GM18519 (cell line): ENCODE data around the gene WASL.
"Not testable (repeated sequence)": the region's sequence is repeated elsewhere in the genome, so short reads cannot be mapped to it uniquely, and the experiment has no call there.

ENCODE experiments used
- ATAC-seq: cut with Tn5 transposase; IDR thresholded peaks from one replicate; pipeline ENCODE4 v1.9.1; 2021; ENCODE audit warnings: mild to moderate bottlenecking, moderate library complexity; ENCODE audit not compliant: unreplicated experiment, low FRiP score

The WASL gene

DNA sequence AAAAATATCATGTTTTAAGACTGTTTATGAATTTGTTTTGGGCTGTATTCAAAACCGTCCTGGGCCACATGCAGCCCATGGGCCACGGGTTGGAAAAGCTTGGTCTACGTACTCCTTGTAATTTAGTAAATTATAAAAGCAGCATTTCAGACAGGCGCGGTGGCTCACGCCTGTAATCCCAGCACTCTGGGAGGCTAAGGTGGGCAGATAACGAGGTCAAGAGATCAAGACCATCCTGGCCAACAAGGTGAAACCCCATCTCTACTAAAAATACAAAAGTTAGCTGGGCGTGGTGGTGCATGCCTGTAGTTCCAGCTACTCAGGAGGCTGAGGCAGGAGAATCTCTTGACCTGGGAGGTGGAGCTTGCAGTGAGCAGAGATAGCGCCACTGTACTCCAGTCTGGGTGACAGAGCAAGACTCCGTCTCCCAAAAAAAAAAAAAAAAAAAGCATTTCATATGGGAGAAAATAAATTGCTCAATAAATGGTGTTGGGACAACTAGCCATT lies 11.6 kb downstream of the WASL start:
- ATAC-seq = not testable (repeated sequence)

DNA sequence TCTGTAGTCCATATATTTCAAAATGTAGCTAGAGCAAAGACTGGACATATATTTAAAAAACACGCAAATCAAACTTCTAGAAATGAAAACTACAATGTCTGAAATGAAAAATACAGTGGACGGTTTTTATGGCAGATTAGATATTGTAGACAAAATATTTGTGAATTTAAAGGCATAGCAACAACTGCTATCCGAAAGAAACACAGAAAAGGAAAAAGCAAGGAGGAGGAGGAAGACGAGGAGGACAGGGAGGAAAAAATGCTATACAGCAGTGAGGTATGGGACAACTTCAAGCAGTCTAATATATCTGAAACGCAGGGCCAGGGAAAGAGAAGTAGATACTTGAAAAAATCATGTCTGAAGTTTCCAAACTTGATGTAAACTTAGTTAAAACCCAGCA lies 13.3 kb downstream of the WASL start:
- no peak for ATAC-seq

DNA sequence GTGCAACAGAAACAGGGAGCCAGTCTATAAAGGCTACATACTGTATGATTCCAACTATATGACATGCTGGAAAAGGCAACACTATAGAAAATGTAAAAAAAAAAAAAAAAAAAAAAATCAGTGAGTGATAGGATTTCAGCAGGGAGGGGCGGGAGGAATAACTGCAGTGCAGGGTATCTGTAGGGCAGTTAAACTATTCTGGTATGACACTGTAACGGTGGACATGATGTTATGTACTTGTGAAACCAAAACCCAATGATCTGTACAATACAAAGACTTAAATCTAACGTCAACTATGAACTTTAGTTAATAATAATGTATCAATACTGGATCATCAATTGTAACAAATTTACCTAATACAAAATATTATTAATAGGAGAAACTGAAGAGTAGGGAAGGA lies 14.3 kb downstream of the WASL start:
- no peak for ATAC-seq

DNA sequence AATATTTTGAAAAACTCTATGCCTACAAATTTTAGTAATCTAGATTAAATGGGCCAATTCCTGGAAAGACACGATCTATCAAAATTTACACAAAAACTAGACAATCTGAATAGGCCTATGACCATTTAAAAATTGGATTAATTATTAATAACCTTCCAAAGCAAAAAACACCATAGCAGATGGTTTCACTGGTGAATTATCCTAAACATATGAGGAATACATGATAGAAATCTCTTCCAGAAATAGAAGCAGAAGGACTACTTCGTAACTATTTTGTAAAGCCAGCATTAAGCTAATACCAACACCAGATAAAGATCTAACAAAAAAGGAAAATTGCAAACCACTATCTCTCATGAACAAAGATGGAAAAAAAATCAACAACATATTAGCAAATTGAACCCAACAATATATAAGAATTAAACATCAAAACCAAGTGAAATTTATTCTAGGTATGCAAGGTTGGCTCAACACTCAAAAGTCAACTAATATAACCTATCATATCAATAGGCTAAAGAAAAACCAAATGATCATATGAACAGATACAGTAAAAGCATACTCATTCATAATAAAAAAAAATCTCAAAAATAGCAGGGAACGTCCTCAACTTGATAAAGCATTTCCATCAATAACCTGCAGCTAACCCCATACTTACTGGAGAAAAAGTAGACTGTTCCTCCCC lies 16.3 kb downstream of the WASL start:
- ATAC-seq = no peak

DNA sequence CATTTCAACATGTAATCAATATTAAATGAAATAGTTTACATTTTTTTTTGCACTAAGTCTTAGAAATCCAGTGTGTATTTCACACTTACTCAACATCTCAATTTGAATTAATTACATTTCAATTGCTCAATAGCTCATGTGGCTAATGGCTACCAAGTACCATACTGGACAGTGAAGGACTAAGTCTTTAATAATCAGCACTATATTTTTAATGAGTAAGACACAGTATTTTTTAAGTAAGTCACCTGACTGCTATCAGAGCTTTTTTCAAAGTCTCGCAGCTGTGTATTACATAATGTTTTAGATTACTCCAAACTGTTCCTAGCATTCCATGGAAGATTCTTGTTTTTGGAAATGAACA lies 19.6 kb downstream of the WASL start:
- no peak for ATAC-seq

DNA sequence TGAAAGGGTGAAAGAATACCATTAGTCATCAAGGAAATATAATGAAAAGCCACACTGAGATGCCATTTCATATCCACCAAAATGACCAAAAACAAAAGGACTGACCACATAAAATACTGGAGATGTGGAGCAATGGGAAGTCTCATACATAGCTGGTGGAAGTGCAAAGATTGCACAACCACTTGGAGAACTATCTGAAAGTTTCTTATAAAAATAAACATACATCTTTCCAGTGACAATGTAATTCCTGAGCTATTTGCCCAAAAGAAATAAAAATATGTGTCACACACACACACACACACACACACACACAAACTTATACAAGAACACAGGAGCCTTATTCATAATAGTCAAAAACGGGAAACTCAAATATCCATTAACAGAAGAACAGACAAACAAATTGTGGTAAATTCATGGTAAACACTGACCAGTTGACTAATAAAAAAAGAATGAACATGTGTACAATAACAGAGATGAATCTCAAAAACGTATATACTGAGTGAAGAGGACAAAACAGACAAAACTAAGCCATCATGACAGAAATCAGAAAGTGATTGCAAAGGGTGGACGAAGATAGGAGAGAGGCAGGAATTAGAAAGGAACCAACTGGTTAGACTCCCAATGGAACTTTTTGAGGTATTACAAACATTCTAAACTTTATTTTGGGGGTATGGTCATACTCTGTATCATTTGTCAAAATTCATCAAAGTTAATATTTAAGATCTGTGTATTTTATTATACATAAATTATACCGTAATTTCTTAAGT lies 21.5 kb downstream of the WASL start:
- ATAC-seq = no peak

DNA sequence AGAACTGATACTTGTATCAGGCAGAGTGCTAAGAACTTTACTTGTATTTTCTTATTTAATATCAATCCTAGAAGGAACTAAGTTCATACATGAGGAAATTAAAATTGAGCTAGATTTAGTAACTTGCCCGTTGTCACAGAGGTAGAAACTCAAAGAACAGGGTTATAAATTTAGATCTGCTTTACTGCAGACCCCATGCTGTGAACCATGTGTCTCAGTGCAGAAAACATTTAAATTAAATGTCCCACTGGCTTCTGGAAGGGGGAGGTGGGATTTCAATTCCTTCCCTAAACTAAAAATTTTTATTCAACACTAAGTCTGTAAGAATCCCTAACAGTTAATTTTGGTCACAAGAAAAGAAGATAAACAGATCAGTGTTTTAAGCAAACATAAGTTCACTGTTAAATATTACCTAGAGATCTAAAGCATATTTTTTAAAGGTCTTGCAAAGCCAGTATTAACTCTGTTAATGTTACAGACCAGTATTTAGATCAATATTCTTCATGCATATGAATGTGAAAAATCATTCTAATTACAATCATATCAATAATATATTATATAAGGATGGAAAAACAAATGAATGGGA lies 23.1 kb downstream of the WASL start:
- ATAC-seq = no peak

DNA sequence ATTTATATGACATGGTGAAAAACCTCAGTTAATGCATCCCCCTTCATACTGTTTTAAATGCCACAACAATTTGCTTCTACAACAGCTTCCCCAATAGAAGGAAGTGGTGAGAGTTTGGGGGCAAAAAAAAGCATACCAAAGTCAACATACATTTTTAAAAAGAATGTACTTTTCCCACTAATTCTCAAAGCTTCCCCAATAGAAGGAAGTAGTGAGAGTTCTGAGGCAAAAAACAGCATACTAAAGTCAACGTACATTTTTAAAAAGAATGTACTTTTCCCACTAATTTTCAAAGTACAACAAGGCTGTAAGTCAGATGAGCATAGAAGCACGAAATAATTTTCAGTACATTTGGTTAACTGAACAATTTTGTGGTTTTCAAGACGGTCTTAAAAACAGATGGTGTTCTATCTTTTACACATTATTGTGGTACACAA lies 24.0 kb downstream of the WASL start:
- no peak for ATAC-seq

DNA sequence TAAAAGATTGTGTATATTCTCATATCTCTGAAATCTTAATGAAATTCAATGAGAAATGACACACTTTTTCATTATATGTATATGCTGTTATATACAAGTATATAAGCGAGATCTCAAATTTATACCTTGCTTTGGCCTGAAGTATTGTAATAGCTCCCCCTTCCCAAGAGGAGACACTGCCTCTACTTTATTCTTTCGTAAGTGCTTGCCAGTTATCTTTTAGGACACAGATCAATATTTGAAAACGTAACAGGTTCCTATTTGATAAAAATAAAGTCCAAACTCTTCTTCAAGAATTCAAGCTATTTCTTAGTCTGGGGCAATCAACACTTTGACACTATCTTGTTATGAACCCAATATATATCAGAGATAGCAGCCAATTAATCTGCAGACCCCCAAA lies 24.9 kb downstream of the WASL start:
- no peak for ATAC-seq

DNA sequence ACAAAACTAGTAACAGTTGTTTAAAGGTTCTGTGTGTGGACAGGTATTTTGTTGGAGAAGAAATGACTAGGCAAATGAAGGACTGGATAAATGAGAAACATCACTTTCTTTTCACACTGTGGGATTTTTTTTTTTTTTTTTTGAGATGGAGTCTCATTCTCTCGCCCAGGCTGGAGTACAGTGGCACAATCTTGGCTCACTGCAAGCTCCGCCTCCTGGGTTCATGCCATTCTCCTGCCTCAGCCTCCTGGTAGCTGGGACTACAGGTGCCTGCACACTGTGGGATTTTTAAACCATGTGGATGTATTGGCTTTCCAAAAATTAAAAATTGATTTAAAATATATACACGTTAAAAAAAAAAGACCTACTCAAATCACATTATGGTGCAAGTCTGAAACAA lies 28.3 kb downstream of the WASL start:
- not testable (repeated sequence) for ATAC-seq

DNA sequence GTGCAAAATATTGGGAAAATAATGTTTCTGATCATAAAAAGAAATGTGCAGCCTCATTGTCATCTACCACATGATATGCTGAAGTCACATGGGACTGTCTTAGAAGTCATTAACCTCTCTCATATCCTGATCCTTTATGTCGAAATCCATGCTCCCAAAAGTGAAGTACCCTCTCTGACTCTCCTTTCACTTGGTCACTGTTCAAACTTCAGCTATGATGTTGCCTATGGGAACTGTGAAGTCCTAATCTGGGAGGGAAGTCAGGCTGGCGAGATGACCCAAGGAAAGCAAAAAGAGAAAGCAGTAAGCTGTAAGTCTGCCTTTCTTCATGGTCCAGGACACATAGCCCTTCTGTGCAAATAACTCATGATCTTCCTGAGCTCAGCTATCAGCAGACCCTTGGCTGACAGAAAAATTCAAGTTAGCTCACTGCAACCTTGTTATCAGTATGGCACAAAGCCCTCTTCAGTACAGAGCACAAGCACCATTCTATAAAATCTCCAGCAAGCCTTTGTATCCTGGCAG lies 29.5 kb downstream of the WASL start:
- ATAC-seq = no peak

DNA sequence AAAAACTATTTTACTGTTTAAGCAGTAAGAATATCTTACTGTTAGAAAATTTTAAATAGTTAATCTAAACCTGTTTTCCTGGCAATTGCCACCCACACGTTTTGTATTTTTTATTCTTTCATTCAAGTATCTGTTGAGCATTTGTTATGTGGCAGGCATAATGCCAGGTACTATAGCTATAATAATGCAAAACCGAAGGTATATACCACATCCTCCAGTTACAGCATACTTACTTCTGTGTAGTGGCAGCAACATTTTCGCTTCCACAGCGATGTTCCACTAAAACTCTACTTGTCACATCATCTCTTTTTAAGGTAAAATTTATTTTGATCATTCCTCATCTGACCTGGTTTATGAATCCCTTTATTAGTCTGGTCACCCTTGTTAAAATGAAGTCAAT lies 30.0 kb downstream of the WASL start:
- ATAC-seq = no peak

DNA sequence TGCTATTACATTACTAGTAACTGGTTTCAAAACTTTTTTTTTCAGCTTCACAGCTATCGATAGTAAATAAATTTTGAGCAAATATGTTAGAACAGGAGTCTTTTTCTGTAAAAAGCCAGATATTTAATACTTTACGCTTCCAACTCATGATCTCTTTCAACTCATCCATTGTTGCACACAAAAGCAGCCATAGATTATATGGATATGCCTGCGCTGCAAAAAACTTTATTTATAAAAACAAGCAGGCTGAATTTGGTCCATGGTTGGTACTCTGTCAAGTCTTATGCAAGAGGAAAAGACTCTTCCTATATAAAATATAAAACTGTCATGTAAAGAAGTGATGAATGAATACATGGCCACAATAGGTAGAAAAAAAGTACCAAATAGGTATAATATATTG lies 31.1 kb downstream of the WASL start:
- ATAC-seq = no peak

DNA sequence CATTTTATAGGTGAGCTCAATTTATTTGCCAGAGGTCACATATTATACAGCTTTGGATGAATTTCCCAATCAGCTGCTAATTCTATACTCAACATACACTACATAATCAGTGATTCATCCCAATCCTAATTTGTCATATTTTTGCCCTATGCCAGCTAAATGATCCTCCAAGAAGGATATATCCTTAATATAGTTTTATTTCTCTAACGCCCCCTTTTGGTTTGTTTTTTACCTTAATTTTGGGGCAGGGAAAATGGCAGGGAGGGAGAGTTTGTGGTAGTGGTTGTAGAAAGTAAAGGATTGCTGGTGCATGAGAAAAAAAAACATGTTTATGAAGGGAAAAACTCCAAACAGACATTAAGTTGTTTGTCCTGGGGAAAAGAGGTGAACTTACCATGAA lies 31.9 kb downstream of the WASL start:
- ATAC-seq = no peak

DNA sequence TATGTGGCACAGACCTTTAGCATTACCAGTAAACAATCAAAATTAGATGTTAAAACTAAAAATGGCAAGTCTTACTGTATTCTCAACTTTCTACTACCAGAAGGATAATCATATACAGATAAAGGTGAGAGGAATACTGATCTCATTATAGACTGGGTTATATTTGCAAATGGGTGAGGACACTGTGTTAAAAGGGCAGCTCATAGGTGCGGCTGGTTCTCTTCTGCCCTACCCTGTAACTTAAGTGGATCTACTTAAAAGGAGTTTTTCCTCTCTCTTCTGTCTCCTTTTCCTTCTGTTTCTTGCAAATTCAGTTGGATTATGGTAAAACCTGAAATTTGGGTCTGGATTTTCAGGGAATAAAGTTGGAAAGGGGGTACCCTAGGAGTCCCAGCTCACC lies 33.0 kb downstream of the WASL start:
- no peak for ATAC-seq

DNA sequence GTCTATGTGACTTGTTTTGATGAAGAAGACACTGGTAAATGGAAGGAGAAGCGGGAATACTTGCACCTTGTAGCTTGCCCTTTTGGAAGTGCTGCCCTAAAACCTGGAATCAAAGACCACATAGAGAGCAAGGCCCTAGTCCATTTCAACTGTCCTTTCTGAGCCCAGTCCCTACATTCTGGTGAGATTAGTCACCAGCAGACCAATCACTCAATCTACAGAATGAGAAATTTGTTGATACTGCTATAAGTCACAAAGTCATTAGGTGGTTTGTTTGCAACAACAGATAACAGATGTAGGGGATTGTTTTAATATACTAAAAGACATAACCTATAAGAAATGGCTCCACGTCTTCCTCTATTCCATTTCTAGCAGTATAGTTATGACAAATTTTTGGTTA lies 33.6 kb downstream of the WASL start:
- ATAC-seq = no peak

DNA sequence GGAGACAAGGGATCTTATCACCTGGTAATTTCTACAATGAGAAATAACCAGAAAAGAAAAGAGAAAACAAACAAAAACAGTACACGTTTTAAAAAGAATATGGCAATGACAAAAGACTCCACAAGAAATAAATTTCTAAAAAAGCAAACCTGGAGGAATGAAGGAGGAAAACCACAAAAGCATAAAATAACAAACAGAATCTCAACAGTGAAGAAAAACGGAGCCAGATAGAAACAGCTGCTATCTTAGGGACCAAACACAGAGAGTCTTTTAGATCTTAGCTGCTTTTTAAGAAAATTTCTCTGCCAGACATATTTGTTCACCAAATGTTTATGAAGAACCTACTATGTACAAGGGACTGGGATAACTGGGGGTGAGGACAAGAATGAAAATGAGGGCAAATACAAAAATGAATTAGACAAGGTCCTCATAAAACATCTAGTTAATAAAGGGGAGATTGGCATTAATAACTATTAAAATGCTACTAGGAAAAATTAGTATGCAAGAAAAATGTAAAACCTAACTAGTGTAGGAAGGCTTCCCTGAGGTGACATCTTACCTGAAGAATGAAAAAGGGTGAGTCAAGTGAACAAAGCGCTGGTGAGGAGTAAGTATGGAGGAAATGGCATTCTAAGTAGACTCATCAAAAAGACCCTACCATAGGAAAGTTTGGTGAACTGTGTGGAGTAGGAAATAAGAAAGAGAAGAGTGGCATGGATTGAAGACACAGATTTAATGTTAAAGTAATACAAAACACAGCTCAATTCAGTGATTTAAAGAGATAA lies 34.3 kb downstream of the WASL start:
- ATAC-seq = no peak

DNA sequence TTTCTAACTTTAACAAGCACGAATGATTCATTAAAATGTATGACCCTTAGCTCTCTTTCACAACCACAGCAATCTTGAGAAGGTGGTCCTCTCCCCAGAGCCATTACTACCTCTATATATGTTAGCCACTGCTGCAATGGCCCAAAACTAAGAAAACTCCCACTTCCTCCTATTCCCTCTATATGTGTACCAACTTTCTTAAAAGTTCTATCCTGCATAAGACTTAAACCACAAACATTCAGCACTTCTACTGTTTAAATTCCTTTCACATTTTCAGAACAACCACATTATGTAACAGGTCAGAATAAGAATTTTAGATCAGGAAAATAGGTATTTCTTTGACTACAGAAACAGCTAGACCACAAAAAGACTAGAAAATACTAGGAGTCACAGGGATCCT lies 36.2 kb downstream of the WASL start:
- peak; percentile 31 for ATAC-seq

DNA sequence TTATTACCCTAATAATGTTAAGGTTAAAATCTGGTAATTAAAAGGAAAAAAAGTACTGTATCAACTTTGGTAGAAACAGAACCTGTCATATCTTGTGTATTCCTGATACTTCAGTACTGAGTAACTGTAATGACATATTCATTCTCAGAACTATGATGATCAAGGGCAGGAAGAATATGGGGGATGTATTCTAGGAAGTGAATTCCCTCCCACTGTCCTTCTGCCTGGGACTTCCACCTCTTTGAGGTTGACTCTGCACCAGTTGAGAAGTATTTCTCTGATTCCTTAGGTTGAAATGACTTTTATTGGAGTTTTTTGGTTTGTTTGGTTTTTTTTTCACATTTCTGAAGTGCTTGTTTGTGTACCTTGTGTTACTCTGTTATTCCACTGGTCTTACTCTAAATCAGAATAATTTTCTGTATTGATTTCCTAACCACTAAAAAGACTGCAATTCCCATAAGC lies 36.9 kb downstream of the WASL start:
- ATAC-seq = no peak

DNA sequence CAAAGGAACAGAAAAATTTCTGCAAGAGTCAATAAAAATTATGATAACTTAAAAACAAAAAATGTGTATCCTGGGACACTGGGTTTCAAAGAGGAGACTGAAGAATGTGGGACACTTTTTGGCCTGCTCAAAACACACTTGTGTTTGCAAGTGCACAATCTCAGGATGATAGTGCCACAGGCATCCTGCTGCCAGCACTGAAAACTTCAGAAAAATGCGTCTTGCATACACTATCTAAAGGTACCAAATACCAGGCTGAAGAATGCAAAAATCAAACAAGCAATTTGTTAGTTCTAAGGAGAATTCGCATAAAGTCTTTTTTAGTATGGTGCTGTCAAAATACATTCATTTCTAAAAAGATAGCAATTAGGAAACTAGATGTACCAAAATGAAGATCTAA lies 38.1 kb downstream of the WASL start:
- ATAC-seq = no peak

DNA sequence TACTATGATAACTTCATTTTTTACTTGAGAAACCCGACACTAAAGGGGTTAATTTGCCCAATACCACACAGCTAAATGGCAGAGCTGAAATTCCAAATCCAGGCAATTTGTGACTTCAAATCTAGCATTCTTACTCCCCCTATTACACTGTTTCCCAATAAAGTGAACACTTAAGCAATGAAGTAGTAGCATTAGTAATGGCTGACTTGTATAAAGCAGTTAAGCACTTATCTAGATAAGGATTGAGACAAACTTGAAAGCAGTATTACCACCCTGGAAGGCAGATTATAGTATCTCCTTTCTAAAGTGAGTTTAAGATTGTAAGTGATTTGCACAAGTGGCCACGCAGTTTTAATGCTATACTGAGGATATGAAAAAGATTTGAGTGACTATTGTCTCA lies 39.3 kb downstream of the WASL start:
- ATAC-seq = no peak
